Epithelial cell of proximal tubule (primary cell): ENCODE results near the gene SH2D6. TPM values are rescaled to one million over a fixed set of nuclear protein-coding genes. Genes with fewer than 3 reads are reported as not detected.
"Not testable (repeated sequence)": the region's sequence is repeated elsewhere in the genome, so short reads cannot be mapped to it uniquely, and the experiment has no call there.

Experiments
- DNase-seq: peaks from one replicate; pipeline ENCODE4 v3.0.0-alpha.2; 2011; ENCODE audit warnings: low read depth
- H3K4me3 ChIP-seq: 2 replicates; pipeline ENCODE4 v1.5.1; 2011; ENCODE audit warnings: low read depth, mild to moderate bottlenecking, low read length
- total RNA-seq: library from RNA; depleted of rRNA; stranded (reverse); fragments of >200 nt; gene quantifications from 2 replicates; pipeline ENCODE4 v1.2.3, GENCODE V29; 2015
- TF ChIP-seq, protein P1 (sequence below): conservative IDR thresholded peaks from 2 replicates; pipeline ENCODE4 v1.5.1; 2012; ENCODE audit warnings: low read depth, mild to moderate bottlenecking, low read length

SH2D6 gene
- total RNA-seq, 1 donor from 2014 or later = not detected

DNA sequence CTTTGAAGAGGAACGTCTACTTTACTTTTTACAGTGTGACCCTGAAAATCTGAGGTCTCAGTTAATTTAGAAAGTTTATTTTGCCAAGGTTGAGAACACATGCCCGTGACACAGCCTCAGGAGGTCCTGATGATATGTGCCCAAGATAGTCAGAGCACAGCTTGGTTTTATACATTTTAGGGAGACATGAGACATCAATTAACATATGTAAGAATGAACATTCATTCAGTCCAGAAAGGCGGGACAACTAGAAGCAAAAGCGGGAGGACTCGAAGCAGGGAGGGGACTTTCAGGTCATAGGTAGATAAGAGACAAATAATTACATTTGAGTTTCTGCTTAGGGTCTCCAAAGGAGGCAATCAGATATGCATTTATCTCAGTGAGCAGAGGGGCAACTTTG, 40.3 kb upstream of the SH2D6 start:
- DNase-seq = no peak
- TF ChIP-seq, protein P1, sequence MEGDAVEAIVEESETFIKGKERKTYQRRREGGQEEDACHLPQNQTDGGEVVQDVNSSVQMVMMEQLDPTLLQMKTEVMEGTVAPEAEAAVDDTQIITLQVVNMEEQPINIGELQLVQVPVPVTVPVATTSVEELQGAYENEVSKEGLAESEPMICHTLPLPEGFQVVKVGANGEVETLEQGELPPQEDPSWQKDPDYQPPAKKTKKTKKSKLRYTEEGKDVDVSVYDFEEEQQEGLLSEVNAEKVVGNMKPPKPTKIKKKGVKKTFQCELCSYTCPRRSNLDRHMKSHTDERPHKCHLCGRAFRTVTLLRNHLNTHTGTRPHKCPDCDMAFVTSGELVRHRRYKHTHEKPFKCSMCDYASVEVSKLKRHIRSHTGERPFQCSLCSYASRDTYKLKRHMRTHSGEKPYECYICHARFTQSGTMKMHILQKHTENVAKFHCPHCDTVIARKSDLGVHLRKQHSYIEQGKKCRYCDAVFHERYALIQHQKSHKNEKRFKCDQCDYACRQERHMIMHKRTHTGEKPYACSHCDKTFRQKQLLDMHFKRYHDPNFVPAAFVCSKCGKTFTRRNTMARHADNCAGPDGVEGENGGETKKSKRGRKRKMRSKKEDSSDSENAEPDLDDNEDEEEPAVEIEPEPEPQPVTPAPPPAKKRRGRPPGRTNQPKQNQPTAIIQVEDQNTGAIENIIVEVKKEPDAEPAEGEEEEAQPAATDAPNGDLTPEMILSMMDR = no peak
- H3K4me3 ChIP-seq = no peak overlapping the region

DNA sequence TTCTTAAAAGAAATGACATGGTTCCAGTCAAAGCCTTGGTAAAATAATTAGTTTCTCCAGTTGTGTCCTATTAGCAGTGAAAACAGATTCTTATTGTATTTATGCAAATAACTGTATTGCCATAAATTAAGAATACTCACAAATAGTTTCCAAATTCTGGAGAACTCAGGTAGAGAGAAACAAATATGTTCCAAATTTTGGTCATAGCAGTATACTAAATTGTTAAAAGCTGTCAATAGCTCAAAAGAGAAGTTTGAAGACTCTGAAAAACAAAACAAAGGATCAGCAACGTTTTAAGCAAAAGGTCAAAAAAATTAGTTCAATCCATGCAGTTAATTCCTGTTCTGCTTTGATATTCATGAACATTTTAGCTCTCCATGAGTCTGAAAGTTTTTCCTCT, 38.5 kb upstream of the SH2D6 start:
- no peak for DNase-seq
- TF ChIP-seq, protein P1 = no peak

DNA sequence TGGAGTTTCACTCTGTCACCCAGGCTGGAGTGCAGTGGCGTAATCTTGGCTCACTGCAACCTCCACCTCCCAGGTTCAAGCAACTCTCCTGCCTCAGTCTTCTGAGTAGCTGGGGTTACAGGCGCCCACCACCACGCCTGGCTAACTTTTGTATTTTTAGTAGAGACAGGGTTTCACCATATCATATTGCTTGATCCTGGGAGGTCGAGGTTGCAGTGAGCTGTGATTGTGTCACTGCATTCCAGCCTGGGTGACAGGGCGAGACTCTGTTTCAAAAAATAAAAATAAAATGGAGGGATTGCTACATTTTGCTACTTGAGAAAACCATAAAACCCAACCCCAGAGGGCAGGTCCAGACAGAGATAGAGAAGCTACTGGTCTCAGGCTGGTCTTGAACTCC, 35.4 kb upstream of the SH2D6 start:
- DNase-seq, H3K4me3 ChIP-seq: not testable (repeated sequence)

More for the DNA sequence above, 38.5 kb upstream of the SH2D6 start:
- H3K4me3 ChIP-seq = no peak overlapping the region

GRCh38 chr2:85383850-85384249, 34.7 kb upstream of the SH2D6 start:
- TF ChIP-seq, protein P1 = no peak
- H3K4me3 ChIP-seq = no peak overlapping the region
- DNase-seq = no peak

- TF ChIP-seq, protein P1 = no peak
- no peak overlapping the region for H3K4me3 ChIP-seq
- no peak for DNase-seq
Observed at GRCh38 chr2:85385746-85386145, 32.8 kb upstream of the SH2D6 start.

DNA sequence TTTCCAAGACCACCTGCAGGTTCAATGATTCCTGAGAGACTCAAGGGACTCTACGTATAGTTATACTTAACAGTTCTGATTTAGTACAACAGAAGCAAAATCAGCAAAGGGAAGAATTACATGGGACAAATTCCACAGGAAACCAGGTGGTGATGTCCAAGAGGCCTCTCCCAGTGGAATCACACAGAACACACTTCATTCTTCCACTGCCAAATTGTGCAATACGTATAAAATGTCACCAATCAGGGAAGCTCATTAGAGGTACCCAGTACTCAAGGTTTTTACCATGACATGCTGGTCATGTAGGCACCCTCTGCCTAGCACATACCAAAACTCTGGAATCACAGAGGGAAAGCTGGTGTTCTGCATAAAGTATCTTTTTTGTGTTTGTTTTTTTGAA, 30.8 kb upstream of the SH2D6 start:
- no peak overlapping the region for H3K4me3 ChIP-seq
- TF ChIP-seq, protein P1 = no peak
- DNase-seq = no peak

DNA sequence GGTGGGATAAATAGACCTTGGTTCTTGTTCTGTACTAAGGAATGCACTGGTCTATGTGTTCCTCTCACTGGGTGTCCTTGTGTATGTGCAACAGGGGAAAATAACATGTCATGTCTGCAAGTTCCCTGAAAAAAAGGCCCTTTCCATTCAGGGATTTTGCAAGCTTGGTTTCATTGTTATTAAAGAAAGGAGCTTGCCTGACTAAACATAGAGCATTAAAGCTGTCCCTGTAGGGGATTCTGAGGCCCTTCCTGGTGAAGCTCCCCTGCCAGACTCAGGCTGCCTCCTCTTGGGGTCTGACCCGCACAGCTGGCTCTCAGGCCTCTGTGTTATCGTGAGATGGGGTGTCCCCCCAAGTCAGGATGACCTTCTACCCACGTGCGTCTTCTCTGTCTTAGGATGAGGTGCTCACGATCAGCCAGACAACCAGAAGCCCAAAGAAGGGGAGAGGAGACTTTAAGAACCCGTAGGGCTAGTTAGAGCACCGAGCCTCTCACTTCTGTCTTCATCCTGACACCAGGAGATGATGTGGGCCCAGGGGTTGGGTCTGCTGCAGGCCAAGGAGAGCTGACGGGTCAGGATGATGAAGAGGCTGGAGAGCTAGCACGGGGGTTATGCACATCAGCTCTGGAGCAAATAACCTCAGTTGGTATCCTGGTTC, 29.5 kb upstream of the SH2D6 start:
- TF ChIP-seq, protein P1 = no peak
- H3K4me3 ChIP-seq = no peak overlapping the region
- no peak for DNase-seq
